HS-27A (cell line): ENCODE measurements around the gene MYL5.
"Not testable (repeated sequence)": the region's sequence is repeated elsewhere in the genome, so short reads cannot be mapped to it uniquely, and the experiment has no call there.

Experiments
- DNase-seq: peaks from one replicate; pipeline ENCODE4 v3.0.0-alpha.2; 2012; ENCODE audit warnings: low read depth, missing footprints

Gene MYL5

GRCh38 chr4:674172-675035 is at the start of gene MYL5, which contains the start of gene ATP5ME:
Gene MYL5, plus strand, starts transcription at chr4:674542. Its CDS starts 3,485 bp downstream, at chr4:678027.
Gene ATP5ME, minus strand, starts transcription at chr4:674276. Its CDS starts 29 bp downstream, at chr4:674247.
- peak; percentile 91 for DNase-seq

- no peak for DNase-seq
Measured at GRCh38 chr4:624705-625590, 49.4 kb upstream of the MYL5 start, which contains the start of gene PDE6B. Gene PDE6B, plus strand, starts transcription at chr4:625573. Its CDS starts 54 bp downstream, at chr4:625627.

GRCh38 chr4:625631-626161 is 48.6 kb upstream of the MYL5 start:
- no peak for DNase-seq

- DNase-seq, result no peak
Measured at GRCh38 chr4:626201-627091, 47.9 kb upstream of the MYL5 start.

- DNase-seq, result no peak
Measured at GRCh38 chr4:627347-628125, 46.8 kb upstream of the MYL5 start.

- no peak for DNase-seq
Measured at GRCh38 chr4:628311-628741, 46.0 kb upstream of the MYL5 start.

GRCh38 chr4:628821-629635 is 45.3 kb upstream of the MYL5 start:
- DNase-seq, result no peak

GRCh38 chr4:629636-629914 is 44.8 kb upstream of the MYL5 start:
- no peak for DNase-seq

- DNase-seq, result no peak
Measured at GRCh38 chr4:629915-630641, 44.3 kb upstream of the MYL5 start.

GRCh38 chr4:630656-631055 is 43.7 kb upstream of the MYL5 start:
- no peak for DNase-seq

- DNase-seq, result no peak
Measured at GRCh38 chr4:632196-632790, 42.0 kb upstream of the MYL5 start.

GRCh38 chr4:632926-633325 is 41.4 kb upstream of the MYL5 start:
- no peak for DNase-seq

GRCh38 chr4:633406-633805 is 40.9 kb upstream of the MYL5 start:
- no peak for DNase-seq

- no peak for DNase-seq
Measured at GRCh38 chr4:633976-634598, 40.3 kb upstream of the MYL5 start.

- no peak for DNase-seq
Measured at GRCh38 chr4:634599-634985, 39.8 kb upstream of the MYL5 start.

- not testable (repeated sequence) for DNase-seq
Measured at GRCh38 chr4:635066-635835, 39.1 kb upstream of the MYL5 start.

- DNase-seq, result no peak
Measured at GRCh38 chr4:635851-636627, 38.3 kb upstream of the MYL5 start.
